ENCODE results near the gene RANGRF.
"Not testable (repeated sequence)": the region's sequence is repeated elsewhere in the genome, so short reads cannot be mapped to it uniquely, and the experiment has no call there.

Gene RANGRF

GRCh38 chr17:8288336-8289102 is at the start of gene RANGRF:
Gene RANGRF (plus strand): TSS chr17:8288670. CDS start chr17:8288789, 119 bp downstream.
- peak; percentile 90 to 92 for ATAC-seq

- ATAC-seq: no peak
Observed at GRCh38 chr17:8243827-8244226, 44.6 kb upstream of the RANGRF start.

- ATAC-seq: no peak
Observed at GRCh38 chr17:8244768-8245167, 43.7 kb upstream of the RANGRF start.

GRCh38 chr17:8248751-8249607 is 39.5 kb upstream of the RANGRF start, which contains the start of gene PFAS:
Gene PFAS (plus strand): TSS chr17:8249289. CDS start chr17:8253938, 4,649 bp downstream.
- peak; percentile 70 for ATAC-seq

DNA sequence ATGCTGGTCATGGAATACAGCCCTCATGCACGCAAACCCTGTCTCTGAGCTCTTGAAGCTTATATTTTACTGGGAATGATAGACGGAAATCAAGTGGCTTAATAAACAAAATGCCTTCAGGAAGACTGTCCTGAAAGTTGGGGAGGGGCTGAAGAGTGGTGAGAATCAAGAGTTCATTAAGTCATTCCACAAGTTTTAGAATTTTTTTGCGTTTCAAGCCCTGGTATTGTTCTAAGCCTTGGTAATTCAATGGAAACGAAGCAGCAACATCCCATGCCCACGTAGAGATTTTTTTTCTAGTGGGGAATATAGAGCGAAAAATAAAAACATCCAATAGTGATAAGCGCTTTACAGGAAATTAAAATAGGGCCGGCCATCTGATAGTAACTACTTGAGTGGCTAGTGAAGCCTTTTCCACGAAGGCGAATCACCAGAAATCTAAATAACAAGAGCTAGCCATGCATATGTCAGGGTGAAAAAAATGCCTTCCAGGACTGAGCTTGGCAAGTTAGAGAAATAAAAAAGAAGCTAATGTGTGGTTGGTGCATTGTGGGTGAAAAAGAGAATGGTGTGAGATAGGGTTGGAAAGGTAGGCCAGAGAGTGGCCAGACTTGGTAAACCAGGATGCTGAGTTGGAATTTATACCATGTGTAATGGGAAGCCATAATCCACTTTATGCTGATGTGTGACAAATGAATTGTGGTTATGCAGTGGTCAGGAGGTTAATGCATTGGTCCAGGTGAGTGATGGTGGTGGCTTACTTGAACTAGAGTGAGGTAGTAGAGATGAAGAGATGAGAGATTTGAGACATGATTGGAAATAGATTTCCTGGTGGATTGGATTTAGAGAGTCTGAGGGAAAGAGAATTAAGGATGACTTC is 38.6 kb upstream of the RANGRF start:
- no peak for ATAC-seq

- not testable (repeated sequence) for ATAC-seq
Observed at GRCh38 chr17:8251411-8251810, 37.1 kb upstream of the RANGRF start.

- ATAC-seq: no peak
Observed at GRCh38 chr17:8253801-8254200, 34.7 kb upstream of the RANGRF start.

DNA sequence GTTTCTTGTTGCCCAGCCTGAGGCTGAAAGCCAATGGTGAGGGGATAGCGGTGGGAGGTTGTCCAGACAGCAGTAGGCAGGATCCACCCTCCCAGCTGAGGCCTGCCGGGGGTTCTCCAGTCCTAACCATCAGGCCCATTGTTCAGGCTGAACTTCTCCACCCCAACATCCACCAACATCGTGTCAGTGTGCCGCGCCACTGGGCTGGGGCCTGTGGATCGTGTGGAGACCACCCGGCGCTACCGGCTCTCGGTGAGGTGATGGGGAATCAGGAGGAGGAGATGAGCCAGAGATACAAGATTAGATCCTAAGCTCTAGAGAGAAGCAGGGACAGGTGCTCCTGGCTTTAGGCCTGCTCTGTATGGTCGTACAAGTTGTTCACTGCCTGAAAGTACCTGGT is 33.6 kb upstream of the RANGRF start:
- ATAC-seq: no peak

GRCh38 chr17:8255499-8255898 is 33.0 kb upstream of the RANGRF start:
- ATAC-seq: no peak

- no peak for ATAC-seq
Observed at GRCh38 chr17:8256291-8256690, 32.2 kb upstream of the RANGRF start.

DNA sequence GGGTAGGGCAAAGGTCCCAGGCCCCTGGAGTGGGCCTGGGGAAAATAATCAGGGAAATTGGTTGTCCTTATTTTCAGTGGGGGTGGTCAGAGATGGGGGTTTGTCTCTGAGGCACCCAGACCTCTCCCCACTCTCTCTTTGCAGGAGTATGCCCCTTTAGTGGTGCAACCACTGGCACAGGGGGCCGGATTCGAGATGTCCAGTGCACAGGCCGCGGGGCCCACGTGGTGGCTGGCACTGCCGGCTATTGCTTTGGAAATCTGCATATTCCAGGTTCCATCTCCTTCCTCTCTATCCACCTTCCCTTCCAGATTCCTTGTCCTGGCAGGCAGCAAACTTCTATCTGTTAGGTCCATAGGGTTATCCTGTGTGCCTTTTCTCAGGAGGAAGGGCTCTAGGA is 31.8 kb upstream of the RANGRF start:
- ATAC-seq: no peak

- ATAC-seq: no peak
Observed at GRCh38 chr17:8257801-8258200, 30.7 kb upstream of the RANGRF start.

- ATAC-seq: no peak
Observed at GRCh38 chr17:8264320-8264719, 24.1 kb upstream of the RANGRF start.

DNA sequence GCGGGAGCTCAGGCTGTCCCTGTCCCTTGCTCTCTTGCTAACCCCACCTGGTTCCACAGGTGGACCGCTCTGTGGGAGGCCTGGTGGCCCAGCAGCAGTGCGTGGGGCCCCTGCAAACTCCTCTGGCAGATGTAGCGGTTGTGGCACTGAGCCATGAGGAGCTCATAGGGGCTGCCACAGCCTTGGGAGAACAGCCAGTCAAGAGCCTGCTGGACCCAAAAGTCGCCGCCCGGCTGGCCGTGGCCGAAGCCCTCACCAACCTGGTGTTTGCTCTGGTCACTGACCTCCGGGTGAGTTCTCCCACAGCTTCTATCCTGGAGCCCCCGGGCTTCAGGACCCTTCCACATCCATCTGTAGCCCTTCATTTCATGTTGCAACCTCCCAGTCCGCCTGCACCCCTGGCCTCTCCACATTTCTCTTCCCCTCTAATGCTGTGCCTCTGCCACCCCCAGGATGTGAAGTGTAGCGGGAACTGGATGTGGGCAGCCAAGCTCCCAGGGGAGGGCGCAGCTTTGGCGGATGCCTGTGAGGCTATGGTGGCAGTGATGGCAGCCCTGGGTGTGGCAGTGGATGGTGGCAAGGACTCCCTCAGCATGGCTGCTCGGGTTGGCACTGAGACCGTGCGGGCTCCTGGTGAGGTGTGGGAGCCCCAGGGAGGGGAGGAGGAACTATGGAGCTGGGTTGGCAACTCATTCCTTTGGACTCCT is 23.5 kb upstream of the RANGRF start:
- ATAC-seq: no peak

DNA sequence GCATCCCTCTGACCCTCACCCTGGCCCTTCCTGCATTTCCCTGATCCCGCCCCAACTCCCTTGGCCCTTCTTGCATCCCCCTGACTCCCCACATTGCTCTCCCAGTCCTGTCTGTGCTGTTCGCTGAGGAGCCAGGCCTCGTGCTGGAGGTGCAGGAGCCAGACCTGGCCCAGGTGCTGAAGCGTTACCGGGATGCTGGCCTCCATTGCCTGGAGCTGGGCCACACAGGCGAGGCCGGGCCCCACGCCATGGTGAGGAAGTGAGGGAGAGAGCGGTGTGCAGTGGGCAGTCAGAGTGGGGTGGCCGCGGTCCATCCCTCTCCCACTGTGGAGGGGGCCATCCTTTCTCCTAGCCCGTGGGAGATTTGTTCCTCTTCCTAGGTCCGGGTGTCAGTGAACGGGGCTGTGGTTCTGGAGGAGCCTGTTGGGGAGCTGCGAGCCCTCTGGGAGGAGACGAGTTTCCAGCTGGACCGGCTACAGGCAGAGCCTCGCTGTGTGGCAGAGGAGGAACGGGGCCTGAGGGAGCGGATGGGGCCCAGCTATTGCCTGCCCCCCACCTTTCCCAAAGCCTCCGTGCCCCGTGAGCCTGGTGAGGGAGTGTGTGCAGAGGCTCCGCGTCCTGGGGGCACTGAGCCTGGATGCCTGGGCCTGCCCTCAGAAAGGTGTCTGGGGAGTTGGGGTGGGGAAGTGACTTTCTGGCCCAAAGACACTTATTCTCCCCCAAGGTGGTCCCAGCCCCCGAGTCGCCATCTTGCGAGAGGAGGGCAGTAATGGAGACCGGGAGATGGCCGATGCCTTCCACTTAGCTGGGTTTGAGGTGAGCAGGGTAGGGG is 21.6 kb upstream of the RANGRF start:
- no peak for ATAC-seq

- ATAC-seq: no peak
Observed at GRCh38 chr17:8267480-8268147, 20.9 kb upstream of the RANGRF start.

- no peak for ATAC-seq
Observed at GRCh38 chr17:8268550-8269298, 19.7 kb upstream of the RANGRF start.

DNA sequence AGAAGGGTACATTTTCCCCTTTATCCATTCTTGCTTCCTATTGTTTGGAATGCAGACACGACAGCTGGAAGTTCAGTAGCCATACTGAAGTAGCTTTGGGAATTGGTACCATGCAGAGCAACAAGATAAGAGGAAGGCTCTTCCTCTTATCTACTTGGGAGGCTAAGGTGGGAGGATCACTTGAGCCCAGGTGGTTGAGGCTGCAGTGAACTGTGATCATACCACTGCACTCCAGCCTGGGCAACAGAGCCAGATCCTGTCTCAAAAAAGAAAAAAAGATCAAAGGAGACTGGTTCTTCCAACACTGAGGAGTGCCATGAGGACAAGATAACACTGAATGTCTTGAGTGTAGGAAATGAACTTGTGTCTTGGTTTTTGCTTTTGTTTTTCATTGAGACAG is 16.0 kb upstream of the RANGRF start:
- no peak for ATAC-seq

DNA sequence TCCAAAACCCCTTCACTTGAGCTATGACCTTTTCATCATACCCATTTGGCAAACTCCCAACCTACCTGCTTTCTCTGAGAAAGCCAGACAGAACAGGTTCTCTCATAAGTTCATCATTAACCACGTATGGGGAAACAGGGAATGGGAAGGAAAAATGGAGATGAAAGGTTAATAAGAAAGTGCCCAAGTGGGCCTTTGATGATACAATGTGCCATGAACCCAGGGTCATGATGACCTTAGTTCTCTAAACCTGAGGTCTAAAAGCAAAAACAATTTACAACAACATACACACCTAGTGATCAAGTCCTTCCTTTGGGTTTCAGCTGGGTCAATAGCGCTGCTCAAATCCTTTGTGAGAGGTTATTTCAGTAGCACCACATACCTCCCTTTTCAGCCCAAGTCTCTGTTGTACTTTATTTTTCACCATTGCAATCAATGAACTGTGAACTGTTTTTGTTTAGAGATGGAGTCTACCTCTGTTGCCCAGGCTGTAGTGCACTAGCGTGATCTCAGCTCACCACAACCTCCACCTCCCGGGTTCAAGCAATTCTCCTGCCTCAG is 14.5 kb upstream of the RANGRF start:
- no peak for ATAC-seq

DNA sequence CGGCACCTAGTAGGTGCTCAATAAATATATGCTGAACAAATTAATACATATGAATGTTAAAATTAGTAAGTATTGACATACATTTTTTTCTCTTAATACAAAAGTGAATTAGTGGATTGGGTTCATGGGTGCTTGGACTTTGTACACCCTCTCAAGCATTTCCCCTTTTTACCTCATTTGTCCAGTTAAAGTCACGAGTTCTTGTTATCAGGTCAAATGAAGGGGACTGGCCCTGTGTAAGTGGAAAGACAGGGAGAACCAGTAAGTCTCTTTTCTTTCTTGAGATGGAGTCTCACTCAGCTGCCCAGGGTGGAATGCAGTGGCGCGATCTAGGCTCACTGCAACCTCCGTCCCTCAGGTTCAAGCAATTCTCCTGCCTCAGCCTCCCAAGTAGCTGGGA is 13.7 kb upstream of the RANGRF start:
- ATAC-seq: no peak

All from activated CD4-positive, CD25-positive, alpha-beta regulatory T cell treated with anti-CD3 and anti-CD28 coated beads, Interleukin-2, amount 50 U/mL, for 24 hours (primary cell).